NCI-H226 (cell line): ENCODE data around the gene PAFAH2.

ENCODE experiments used
- DNase-seq: peaks from one replicate; pipeline ENCODE4 v3.0.0-alpha.2; 2015

The PAFAH2 gene

DNA sequence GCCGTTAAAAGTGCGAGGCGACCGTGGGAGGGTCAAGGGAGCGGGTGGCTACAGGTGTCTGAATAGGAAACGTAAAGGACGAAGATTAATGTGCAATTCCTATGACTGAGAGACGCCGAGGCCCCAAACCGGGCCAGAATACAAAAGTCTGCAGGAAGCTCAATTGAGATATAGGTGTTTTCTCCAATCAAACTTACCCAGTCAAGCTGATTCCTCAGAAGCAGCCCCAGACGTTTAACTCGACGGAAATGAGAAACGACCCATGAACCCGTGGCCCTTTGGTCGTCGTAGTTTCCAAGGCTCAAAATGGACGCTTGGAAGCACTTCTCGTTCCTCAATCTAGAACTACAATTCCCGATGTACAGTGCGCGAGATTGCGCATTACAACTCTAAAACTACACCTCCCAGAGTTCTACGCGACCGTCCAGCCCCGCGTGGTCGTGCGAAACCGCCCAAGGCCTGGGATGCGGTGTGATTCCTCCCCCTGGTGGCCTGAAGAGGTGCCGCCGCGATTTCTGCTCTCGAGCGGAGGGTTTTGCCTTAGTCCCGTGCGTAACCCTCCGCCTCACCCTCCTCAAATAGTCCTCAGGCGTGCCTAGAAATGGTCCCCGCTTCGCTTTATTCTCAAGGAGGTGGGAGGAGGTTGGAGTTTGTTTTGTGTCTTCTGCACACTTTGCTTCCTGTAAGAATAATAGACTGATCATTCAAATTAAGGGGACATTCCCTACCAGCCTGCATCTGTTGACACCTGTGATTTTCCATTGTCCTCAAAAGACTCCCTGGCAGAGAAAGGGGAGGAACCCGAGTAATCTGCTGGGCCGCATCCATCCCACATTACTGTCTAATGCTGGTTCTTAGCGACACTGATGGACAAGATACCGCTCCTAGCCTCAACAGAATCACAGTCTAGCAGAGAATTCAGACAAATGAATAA is at the start of gene PAFAH2:
Gene PAFAH2 (minus strand): TSS at position 236 of the 934 bp plus-strand sequence. CDS start 7,247 bp downstream, outside the sequence.
- DNase-seq = peak; percentile 98

GRCh38 chr1:26047278-26047874 is 49.5 kb upstream of the PAFAH2 start:
- DNase-seq = no peak

DNA sequence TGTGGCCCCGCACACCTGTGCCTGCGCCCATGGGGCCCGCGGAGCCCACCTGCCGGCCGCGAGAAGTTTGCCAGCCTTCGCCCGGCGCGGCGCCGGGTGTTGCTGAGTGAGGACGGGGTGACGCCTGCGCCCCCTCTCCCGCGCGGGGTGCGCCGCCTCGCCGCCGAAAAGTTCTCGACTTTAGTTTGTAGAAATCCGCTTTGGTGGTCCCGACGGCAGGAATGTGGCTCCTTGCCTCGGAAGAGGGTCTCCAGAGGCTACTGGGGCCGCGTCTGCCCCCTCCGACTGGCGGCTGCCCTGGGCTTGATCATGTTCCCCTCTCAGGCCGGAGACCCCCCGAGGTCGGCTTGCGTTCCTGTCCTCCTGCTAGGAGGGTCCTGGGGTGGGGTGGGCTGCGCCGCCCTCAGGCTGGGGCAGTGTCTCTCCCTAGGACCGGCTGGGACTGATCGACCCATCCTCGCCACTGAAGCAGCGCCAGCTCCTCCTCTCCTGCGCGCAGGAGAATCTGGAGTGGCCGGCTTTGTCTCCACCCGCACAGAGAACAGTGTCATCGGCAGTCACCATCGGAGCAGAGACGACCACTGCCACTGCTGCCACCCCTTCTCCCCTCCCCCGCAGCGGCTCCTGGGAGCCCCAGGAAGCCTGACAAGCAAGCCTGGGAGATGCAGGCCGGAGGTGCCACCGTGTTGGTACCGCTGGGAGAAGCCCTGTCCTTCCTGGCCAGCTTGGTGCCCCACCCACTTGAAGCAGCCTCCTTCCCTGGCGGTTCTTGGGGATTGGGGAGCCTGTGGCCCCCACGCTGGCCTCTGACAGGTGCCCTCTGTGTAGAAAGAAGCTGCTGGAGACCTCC is 48.6 kb upstream of the PAFAH2 start:
- no peak for DNase-seq

DNA sequence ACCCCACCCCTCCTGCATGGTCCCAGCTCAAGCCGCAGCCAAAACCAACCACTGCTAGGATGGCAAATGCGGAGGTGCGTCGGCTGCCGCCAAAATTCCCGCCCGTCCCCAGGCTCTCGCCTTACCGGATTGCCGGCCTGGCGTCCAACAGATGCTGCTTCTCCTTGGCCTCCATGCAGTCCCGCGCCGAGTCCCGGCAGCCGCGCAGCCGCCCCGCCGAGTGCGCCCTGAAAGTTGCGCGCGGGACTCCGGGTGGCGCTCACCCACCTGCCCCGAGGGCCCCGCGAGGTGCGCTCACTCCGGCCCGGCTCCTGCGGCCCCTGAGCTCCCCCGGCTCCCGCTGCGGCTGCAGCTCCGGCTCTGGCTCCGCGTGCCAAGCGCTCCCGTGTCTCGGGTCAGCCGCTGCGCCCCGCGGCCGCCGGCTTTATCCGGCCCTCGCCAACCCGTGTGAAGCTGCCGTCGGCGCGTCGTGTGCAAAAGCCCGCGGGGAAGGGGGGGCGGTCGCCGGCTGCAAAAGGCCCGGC is 47.9 kb upstream of the PAFAH2 start, which contains the start of gene SLC30A2:
Gene SLC30A2 (minus strand): TSS at position 397 of the 524 bp plus-strand sequence. CDS start 222 bp downstream, at position 175.
- DNase-seq = no peak

DNA sequence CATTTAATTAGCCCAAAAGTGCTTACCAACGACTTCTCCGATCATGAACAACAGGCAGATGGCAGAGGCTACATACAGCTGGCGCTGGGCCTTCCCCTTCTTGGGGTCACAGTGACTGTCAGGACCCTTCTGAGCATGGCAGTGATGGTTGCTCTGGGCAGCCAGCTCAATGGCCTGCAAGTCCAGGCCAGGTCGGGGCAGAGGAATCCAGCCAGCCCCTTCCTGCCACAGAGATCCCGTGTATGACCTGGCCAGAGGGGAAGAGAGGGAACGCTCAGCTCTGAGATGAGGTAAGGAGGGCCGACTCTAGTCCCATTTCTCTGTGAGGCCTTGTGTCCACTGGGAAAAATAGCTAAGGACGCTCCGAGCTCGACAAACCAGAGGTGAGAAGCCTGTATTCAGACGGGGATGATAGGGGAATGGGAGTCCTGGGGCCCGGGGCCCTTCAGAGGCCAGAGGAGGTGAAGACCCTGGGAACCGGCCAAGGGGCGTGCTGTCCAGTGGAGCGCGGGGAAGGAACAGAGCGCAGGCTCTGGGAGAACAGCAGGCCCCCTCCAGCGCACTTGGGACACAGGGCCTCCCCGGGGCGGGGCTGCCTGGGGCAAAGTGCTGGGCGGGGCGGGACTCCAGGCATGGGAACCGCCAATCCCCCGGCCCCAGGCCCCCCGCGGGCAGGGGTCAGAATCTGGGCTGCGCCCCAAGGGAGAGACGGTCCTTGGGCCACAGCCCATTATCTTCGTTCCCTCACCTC is 47.3 kb upstream of the PAFAH2 start:
- DNase-seq = no peak

DNA sequence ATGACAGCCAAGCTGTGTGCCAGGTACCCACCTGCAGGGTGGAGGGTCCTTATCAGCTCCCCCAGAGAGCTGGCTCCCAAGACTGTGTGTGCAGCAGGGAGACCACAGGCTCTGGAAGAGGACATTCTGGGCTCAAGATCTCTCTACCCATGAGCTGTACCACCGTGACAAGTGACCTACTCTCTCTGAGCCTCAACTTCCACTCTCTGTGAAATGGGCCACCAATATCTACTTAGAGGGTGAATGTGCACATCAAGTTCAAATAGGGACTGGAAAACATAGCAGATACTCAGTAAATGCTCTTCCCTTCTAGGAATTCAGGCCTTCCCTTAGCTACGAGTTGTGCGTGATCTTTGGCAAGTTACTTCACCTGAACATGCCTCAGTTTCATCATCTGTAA is 46.6 kb upstream of the PAFAH2 start:
- DNase-seq = no peak

GRCh38 chr1:26043765-26044164 is 45.9 kb upstream of the PAFAH2 start:
- no peak for DNase-seq

DNA sequence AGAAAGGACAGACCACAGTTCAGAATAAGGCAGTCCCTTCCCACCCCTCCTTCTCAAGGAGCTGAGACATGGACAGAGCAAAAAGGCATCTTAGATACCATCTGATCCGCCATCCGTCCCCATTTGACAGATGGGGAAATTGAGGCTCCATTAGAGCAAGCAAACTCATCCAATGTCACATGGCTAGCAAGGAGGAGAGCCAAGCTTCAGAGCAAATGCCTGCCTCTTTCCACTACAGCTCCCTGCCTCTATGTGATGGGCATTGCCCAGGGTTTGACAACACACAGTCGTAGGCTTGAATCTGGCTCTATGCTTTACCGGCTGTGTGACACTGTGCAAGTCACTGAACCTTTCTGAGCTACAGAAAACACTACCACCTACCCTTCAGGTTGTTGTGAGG is 44.1 kb upstream of the PAFAH2 start:
- no peak for DNase-seq

- DNase-seq = no peak
Measured at GRCh38 chr1:26041401-26041800, 43.5 kb upstream of the PAFAH2 start.

GRCh38 chr1:26038904-26039303 is 41.0 kb upstream of the PAFAH2 start:
- no peak for DNase-seq

- DNase-seq = no peak
Measured at GRCh38 chr1:26038477-26038876, 40.6 kb upstream of the PAFAH2 start.

DNA sequence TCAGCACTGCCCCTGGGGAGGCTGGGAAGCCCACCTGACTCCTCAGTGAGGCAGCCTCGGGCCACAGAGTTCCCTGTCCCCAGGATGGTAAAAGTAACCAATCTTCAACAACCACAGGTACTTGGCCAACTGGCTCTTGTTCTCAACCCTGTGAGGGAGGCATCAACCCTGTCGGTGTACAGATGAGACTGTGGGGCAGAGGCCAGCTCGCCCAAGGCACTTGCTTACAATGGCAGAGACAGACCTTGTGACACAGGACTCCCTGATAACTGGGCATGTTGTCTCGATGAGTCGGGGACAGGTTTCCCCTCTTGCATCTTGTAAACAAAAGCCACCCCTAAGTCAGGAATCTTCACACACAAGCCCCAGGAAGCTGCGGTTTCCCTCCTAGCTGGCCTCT is 40.0 kb upstream of the PAFAH2 start:
- no peak for DNase-seq

DNA sequence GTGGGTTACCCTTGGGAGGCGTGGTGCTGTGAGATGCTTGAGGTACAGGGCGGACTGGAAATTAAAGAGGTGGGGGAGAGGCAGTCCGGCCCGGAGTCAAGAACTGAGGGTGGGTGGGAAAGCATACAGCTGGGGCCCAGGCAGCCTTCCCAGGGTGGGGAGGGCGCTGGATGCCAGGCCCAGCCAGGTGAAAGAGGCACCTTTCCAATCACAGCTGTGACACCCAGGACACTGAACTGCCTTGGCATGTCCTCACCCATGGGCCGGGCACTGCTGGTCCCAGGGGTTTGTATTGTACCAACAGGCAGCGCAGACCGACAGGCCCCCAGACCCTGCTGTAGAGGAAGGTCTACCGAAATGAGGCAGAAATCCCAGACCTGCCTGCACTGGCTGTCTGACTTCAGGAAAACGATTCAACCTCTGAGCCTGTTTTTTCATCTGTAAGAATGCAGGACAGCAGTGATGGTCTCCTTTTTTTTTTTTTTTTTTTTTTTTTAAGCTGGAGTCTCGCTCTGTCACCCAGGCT is 39.0 kb upstream of the PAFAH2 start:
- no peak for DNase-seq

DNA sequence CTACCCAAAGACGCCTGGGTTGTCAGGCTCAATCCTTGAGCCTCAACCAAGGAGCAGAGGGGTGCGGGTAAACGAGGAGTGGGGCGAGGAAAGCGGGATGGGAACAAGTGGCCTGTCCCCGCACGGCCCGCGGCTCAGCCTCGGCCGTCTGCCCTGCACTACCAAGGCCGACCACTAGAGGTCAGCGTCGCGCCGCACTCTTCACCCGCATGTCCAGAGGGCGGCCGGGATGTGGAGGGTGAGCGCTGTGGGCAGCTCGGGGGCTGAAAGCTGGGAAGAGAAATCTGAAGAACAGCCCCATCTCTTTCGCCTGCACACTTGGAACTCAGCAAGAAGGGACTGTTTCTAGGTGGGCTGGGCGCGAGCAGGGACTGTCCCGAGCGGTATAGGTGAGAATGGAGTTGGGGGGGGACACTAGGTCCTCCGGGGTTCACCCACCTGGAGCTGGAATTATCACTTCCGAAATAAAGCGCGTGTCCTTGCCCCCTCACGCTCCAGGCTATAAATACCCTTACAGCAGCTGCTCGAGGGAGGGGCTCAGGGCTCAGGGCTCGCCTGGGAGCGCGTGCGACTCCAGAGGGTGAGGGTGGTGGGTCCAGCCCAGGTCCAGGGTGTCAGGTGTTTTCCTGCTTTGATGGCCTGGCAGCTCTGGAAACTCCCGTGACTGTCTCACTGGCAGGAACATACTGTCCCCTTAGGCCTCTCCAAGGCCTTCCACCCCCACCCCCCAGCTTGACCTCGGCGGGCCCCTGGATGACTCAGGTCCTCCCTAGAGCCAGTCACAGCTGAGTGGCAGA is 38.3 kb upstream of the PAFAH2 start:
- DNase-seq = peak; percentile 38

- peak; percentile 73 for DNase-seq
Measured at GRCh38 chr1:26035203-26035958, 37.5 kb upstream of the PAFAH2 start.

DNA sequence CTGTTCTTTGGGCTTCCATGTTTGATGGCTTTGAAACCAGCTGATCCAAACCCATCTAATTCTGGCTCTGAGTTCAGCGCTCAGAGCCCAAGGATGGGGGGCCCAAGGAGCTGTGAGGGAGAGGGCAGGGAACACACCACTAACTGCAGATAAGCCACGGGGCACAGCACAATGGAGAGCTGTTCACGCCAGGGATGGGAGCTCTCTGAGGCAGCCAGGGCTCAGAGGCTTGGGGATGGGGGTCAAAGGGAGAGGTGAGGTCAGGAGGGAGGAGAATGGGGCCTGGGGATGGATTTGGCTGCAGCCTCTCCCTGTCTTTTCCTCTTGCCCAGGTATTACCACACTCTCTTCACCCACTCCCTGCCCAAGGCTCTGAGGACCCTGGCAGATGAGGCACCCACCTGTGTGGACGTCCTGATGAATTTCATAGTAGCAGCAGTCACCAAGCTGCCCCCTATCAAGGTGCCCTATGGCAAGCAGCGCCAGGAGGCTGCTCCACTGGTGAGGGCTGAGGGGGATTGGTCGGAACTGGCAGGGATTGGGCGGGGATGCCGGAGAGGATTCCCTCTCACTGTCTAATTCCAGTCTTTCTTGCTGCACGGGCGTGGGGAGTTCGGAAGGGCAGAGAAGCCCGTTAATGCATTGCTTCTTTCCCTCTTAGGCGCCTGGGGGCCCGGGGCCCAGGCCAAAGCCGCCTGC is 36.8 kb upstream of the PAFAH2 start:
- no peak for DNase-seq

DNA sequence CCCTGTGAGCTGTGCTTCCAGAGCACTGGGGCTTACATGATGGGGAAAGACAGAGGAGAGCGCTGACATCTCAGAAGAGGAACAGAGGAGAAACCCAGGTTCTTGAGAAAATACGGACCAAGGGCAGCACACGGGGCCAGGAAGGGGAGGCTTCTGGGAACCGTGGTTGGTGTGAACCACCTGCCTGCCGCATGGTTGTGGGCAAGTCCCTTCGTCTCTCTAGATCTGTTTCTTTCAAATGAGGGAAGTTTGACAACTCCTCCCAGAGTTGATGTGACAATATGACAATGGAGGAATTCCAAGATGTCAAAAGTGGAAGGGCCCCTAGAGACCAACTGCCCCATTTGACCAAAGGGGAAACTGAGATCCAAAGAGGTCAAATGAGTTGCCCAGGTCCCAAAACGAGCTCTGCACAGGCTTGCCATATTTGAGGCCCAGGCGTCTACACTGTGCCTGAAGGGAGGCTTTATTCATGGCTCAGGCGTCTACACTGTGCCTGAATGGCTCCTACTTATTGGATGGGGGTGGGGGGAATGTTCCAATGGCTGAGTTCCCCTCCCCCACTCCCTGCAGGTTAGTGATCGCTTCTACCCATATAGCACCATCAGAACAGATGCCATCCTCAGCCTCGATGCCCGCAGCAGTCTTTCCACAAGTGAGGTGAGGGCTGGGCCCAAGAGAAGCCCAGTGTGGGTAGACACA is 34.9 kb upstream of the PAFAH2 start:
- no peak for DNase-seq

DNA sequence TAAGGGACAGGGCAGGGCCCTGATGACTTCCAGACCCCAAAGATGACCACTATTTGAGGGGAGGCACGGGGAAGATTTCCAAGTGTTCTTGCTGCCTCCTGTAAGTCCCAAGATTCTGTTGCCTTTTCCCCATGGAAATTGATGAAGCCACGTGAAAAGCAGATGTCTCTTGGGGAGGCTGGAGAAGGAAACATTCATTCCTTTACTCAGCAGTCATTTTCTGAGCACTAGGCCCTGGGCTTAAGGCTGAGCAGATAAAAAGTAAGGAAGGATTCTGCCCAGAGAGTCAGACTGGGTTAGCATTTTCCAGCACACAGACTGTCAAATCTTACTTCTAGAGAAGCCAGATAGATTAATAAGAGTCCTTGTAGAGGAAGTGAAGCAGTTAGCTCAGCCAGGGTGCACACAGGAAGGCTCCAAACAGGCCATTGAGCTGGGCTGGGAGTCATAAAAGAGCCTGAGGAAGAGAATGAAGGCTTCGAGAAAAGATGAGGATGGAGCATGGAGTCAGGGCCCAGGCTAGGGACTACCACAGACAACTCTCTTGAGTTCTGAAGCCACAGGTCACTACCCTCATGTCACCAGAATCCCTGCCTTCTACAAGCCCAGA is 33.9 kb upstream of the PAFAH2 start:
- no peak for DNase-seq

GRCh38 chr1:26031196-26031595 is 33.3 kb upstream of the PAFAH2 start:
- no peak for DNase-seq
